Measurements from ENCODE around the gene RAB35.

The RAB35 gene

DNA sequence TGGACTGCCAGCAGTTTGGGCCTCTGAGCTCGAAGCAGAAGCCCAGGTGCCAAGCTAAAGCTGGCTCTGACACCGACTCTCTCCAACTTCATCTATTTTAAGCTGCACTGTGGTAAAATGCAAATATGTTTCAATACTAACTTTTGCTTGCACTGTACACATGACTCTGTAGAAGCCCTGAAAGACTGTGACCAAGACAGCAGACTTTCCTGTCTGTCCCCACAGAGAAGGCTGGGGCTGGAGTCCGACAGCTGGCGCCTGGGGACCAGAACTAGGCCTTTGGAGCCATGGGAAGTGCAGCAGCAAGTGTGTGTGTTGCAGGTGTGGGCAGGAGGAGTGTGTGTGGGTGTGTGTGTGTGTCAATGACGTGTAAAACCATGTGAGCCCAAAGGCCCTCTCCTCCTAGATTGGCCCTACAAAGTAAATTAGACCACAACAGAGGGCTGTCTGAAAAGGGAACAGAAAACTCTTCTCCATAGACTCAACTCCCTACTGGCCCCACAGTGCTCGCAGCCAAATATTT, 16.4 kb upstream of the RAB35 start:
- peak overlapping the region; percentile 58 for H3K27ac ChIP-seq
- TF ChIP-seq, protein P1, sequence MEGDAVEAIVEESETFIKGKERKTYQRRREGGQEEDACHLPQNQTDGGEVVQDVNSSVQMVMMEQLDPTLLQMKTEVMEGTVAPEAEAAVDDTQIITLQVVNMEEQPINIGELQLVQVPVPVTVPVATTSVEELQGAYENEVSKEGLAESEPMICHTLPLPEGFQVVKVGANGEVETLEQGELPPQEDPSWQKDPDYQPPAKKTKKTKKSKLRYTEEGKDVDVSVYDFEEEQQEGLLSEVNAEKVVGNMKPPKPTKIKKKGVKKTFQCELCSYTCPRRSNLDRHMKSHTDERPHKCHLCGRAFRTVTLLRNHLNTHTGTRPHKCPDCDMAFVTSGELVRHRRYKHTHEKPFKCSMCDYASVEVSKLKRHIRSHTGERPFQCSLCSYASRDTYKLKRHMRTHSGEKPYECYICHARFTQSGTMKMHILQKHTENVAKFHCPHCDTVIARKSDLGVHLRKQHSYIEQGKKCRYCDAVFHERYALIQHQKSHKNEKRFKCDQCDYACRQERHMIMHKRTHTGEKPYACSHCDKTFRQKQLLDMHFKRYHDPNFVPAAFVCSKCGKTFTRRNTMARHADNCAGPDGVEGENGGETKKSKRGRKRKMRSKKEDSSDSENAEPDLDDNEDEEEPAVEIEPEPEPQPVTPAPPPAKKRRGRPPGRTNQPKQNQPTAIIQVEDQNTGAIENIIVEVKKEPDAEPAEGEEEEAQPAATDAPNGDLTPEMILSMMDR (conservative IDR thresholded peaks at IDR 0.05) = no peak

DNA sequence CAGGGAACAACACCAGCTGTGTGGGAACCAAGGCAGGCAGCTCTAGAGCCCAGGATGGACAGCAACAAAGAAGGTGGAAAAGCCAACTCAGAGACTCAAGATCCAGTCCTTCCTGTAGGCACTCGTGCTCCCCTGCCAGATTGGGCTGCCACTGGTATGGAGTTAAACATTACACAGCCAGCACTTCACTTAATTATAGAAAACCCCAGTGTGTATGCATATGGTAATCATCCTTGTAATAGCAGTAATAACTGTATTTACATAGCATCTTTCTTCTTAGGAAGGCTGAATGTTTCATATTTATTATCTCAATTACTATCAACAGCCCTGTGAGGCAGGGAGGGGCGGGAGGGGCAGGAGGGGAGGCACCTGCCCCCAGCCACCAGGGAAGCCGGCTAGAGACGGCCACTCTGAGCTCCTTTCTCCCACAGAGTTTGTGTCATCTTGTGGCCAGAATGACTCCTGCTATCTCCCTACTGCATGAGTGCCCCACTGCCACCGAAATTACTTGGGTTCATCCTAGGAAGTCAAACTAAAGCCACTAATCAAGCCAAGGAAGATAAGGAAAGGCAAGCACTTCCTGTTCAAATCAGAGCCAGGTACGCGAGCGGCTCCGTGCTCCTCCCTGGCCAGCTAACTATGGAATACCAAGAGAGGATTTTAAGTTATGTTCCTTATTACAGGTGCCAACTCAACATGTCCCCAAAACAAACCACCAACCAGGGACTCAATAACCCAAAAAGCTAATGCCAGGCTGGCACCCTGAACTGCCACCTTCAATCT, 15.7 kb upstream of the RAB35 start:
- TF ChIP-seq, protein P1 (conservative IDR thresholded peaks at IDR 0.05) = no peak
- peak overlapping the region; percentile 58 for H3K27ac ChIP-seq

DNA sequence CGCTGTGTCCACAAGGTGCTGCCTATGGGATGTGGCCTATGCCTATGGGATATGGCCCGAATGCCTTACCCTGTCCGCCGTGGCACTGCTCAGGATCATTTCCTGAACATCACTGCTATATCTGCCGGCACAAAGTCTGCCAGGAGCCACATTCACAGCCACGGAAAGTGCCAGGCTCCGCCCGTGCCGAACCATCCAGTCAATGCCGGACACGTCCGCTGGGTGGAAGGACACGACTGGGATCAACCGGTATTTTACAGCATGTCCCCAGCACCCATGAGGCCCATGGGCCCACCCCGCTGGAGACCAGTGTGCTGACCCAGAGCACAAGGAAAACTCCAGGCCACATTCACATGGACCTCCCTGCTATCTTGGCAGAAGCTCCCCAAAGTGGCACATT, 14.6 kb upstream of the RAB35 start:
- TF ChIP-seq, protein P1 (conservative IDR thresholded peaks at IDR 0.05) = no peak
- peak overlapping the region; percentile 58 for H3K27ac ChIP-seq

DNA sequence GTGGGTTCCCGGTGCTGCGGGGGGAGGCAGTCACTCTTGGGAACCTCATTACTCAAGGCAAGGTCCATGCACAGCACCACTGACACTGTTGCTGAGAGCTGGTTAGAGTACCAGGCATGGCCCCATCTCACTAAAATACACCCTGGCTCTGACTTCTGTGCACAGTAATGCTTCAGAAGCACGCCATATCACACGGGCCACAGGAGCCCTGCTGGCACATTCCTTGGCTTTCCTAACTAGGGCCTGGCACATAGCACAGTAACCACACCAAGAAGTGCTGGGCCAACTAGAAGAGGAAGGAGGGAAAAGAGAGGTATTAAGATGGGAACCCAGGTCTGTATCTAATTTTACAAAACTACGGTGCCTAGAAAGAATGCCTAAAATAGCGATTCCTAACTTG, 13.5 kb upstream of the RAB35 start:
- H3K27ac ChIP-seq = no peak overlapping the region
- TF ChIP-seq, protein P1 (conservative IDR thresholded peaks at IDR 0.05) = no peak

DNA sequence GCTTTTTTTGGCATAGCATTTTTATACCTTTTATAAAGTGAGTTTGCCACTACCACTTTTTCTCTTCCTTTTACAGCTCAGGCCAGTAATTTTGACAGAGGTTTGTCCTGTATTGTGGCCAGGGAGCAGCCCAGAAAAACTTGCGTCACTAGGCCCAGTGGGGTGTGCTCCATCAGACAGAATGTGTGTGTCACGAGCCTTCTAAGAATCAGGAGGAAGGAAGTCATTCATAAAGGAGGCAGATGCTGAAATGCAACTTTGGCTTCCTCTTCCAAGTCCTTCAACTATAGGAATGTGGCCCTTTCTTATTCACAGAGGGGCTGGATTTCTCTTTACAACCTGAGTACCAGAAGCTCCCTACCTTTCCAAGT, 10.1 kb upstream of the RAB35 start:
- TF ChIP-seq, protein P1 (conservative IDR thresholded peaks at IDR 0.05) = no peak
- no peak overlapping the region for H3K27ac ChIP-seq

DNA sequence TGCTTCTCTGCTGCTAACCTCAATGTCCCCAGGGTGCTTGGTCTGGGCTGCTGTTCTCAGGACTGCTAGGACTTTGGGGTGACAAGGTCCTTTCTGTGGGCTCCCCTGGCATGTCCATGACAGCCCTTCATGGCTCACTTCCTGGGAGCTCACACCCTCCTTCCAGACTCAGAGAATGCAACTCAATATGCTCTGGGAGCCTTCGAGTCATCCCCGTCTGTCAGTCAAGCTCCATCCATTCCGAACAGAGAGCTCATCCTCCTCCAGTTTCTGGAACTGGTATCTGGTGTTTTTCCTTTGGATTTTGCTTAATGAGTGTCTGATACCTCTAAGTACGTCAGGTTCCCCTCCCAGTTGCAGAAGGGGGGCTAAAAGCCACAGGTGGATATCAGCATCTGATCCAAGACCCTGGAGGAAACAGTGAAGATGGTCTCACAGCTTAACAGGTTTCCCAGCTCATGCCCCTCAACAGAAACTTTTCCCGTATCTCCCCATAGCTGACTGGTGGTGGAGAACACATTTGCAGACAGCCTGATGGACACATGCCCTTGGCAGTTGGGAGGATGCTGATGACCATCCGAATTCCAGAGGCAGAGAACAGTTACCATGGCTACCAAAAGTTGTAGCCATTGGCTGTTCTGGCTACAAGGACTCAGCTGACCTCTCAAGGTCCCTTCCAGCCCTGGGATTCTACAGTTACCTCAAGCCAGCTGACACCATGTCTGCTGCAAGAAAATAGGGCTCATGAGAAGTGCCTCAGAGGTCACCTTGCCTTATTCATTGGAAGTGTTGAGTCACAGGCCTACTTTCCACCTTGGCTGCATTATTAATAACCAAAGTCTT, 9.5 kb upstream of the RAB35 start:
- no peak overlapping the region for H3K27ac ChIP-seq

DNA sequence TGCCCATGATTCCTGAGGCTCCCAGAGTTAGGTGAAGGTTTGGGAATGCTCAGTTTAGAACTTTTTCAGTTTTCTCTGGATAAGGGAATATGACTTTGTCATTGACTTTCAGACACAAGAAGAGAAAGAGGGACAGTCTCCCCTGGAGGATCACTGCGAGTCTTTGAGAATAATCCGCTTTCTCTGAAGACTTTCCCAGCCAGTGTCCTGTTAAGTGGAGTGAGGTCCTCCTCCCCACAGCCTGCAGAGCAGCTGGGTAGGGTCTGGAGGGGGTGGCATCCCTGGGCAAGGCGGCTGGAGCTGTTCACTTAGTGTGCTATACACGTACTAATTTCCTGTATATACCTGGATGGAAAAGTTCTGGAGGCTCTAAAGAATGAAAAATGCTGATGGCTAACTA, 8.5 kb upstream of the RAB35 start:
- no peak overlapping the region for H3K27ac ChIP-seq
- TF ChIP-seq, protein P1 (conservative IDR thresholded peaks at IDR 0.05) = no peak

More for the DNA sequence above, 9.5 kb upstream of the RAB35 start:
- TF ChIP-seq, protein P1 (conservative IDR thresholded peaks at IDR 0.05) = no peak
